H9 (cell line): ENCODE data around the gene SLF1. TPM values are rescaled to one million over a fixed set of nuclear protein-coding genes. Genes with fewer than 3 reads are reported as not detected.

Experiments used
- DNase-seq: peaks from one replicate; pipeline ENCODE4 v3.0.0-alpha.2; 2017
- H2AFZ ChIP-seq: one replicate; pipeline ENCODE4 v1.6.1; 2013; ENCODE audit warnings: mild to moderate bottlenecking, low read length, control low read depth, moderate library complexity
- H2AK5ac ChIP-seq: 2 replicates; pipeline ENCODE4 v1.6.1; 2013; ENCODE audit warnings: low read length, control low read depth, mixed read lengths; ENCODE audit not compliant: insufficient read length
- H2BK120ac ChIP-seq: one replicate; pipeline ENCODE4 v1.6.1; 2013; ENCODE audit warnings: low read depth, mild to moderate bottlenecking, low read length, control low read depth, inconsistent platforms; ENCODE audit not compliant: poor library complexity, severe bottlenecking
- H2BK12ac ChIP-seq: 2 replicates; pipeline ENCODE4 v1.6.1; 2013; ENCODE audit warnings: low read length, control low read depth, mixed read lengths, low read depth; ENCODE audit not compliant: insufficient read length
- H2BK15ac ChIP-seq: 2 replicates; pipeline ENCODE4 v1.6.1; 2013; ENCODE audit warnings: low read depth, low read length, control low read depth
- H2BK20ac ChIP-seq: one replicate; pipeline ENCODE4 v1.6.1; 2013; ENCODE audit warnings: low read depth, mild to moderate bottlenecking, low read length, control low read depth, inconsistent platforms; ENCODE audit not compliant: poor library complexity, severe bottlenecking
- H2BK5ac ChIP-seq: 2 replicates; pipeline ENCODE4 v1.6.1; 2013; ENCODE audit warnings: low read length, control low read depth, mixed read lengths; ENCODE audit not compliant: insufficient read length
- H3K14ac ChIP-seq: 2 replicates; pipeline ENCODE4 v1.6.1; 2013; ENCODE audit warnings: low read length, control low read depth; ENCODE audit not compliant: insufficient read depth
- H3K18ac ChIP-seq: 2 replicates; pipeline ENCODE4 v1.6.1; 2013; ENCODE audit warnings: low read depth, mild to moderate bottlenecking, mixed read lengths, low read length, control low read depth; ENCODE audit not compliant: insufficient read length
- H3K23ac ChIP-seq: 2 replicates; pipeline ENCODE4 v1.6.1; 2013; ENCODE audit warnings: low read length, control low read depth, mixed read lengths, low read depth; ENCODE audit not compliant: insufficient read length
- H3K23me2 ChIP-seq: 2 replicates; pipeline ENCODE4 v1.6.1; 2013; ENCODE audit warnings: low read depth, mild to moderate bottlenecking, mixed read lengths, low read length, control low read depth; ENCODE audit not compliant: insufficient read length, poor library complexity, severe bottlenecking
- H3K27ac ChIP-seq: 2 replicates; pipeline ENCODE4 v1.5.1; 2013; ENCODE audit warnings: low read length, control low read depth, mixed read lengths, low read depth; ENCODE audit not compliant: insufficient read length
- H3K27me3 ChIP-seq: 2 replicates; pipeline ENCODE4 v1.6.1; 2013; ENCODE audit warnings: low read length, control low read depth, inconsistent platforms; ENCODE audit not compliant: insufficient read depth
- H3K4ac ChIP-seq: 2 replicates; pipeline ENCODE4 v1.6.1; 2013; ENCODE audit warnings: low read depth, mild to moderate bottlenecking, control low read depth, inconsistent platforms, low read length, moderate library complexity
- H3K4me1 ChIP-seq: 2 replicates; pipeline ENCODE4 v1.6.1; 2013; ENCODE audit warnings: low read length, control low read depth, inconsistent platforms; ENCODE audit not compliant: insufficient read depth
- H3K4me2 ChIP-seq: 2 replicates; pipeline ENCODE4 v1.6.1; 2013; ENCODE audit warnings: low read length, control low read depth, mixed read lengths; ENCODE audit not compliant: insufficient read length, insufficient read depth
- H3K56ac ChIP-seq: 2 replicates; pipeline ENCODE4 v1.6.1; 2013; ENCODE audit warnings: low read depth, mild to moderate bottlenecking, mixed read lengths, low read length, control low read depth; ENCODE audit not compliant: insufficient read length
- H3K79me1 ChIP-seq: 2 replicates; pipeline ENCODE4 v1.6.1; 2013; ENCODE audit warnings: low read depth, mild to moderate bottlenecking, moderate library complexity, low read length, control low read depth, inconsistent platforms; ENCODE audit not compliant: insufficient read depth, poor library complexity, severe bottlenecking
- H3K79me2 ChIP-seq: 2 replicates; pipeline ENCODE4 v1.6.1; 2013; ENCODE audit warnings: low read length, control low read depth, inconsistent platforms; ENCODE audit not compliant: insufficient read depth
- H3K9ac ChIP-seq: 2 replicates; pipeline ENCODE4 v1.6.1; 2013; ENCODE audit warnings: low read length, control low read depth, mixed read lengths; ENCODE audit not compliant: insufficient read length; ENCODE audit errors: extremely low read depth
- H3K9me3 ChIP-seq: one replicate; pipeline ENCODE4 v1.6.1; 2013; ENCODE audit warnings: low read depth, low read length, inconsistent platforms; ENCODE audit not compliant: control insufficient read depth
- H3T11ph ChIP-seq: one replicate; pipeline ENCODE4 v1.6.1; 2013; ENCODE audit warnings: mild to moderate bottlenecking, low read length, control low read depth, inconsistent platforms
- H4K20me1 ChIP-seq: one replicate; pipeline ENCODE4 v1.6.1; 2013; ENCODE audit not compliant: control insufficient read depth, insufficient read length, insufficient read depth
- H4K5ac ChIP-seq: 2 replicates; pipeline ENCODE4 v1.6.1; 2013; ENCODE audit warnings: low read depth, mild to moderate bottlenecking, mixed read lengths, low read length, control low read depth; ENCODE audit not compliant: insufficient read length
- H4K8ac ChIP-seq: replicated peaks from 2 replicates; pipeline ENCODE4 v1.6.1; 2013; ENCODE audit warnings: low read length, control low read depth, mixed read lengths, low read depth; ENCODE audit not compliant: insufficient read length
- H4K91ac ChIP-seq: 2 replicates; pipeline ENCODE4 v1.6.1; 2013; ENCODE audit warnings: low read depth, mild to moderate bottlenecking, moderate library complexity, mixed read lengths, low read length, control low read depth; ENCODE audit not compliant: insufficient read length
- H3K27ac Mint-ChIP-seq, 3 experiments: 2 replicates in 2 of 3; 3 replicates in 1 of 3; pipeline ENCODE4 v1.8.0; 2020 to 2021; ENCODE audit warnings: mixed read lengths in 3 of 3, mild to moderate bottlenecking in 1 of 3, moderate library complexity in 1 of 3
- H3K27me3 Mint-ChIP-seq: 2 replicates; pipeline ENCODE4 v1.8.0; 2021; ENCODE audit warnings: low read depth, mild to moderate bottlenecking, moderate library complexity, mixed read lengths
- H3K36me3 Mint-ChIP-seq, 3 experiments: 2 replicates in 2 of 3; 3 replicates in 1 of 3; pipeline ENCODE4 v1.8.0; 2020 to 2021; ENCODE audit warnings: low read depth in 3 of 3, mixed read lengths in 3 of 3; ENCODE audit not compliant: insufficient read depth in 1 of 3
- H3K4me1 Mint-ChIP-seq, 2 experiments: 2 replicates each; pipeline ENCODE4 v1.8.0; 2020; ENCODE audit warnings: mixed read lengths in 2 of 2
- H3K4me3 Mint-ChIP-seq, 2 experiments: 2 replicates in 1 of 2; 3 replicates in 1 of 2; pipeline ENCODE4 v1.8.0; 2020 to 2021; ENCODE audit warnings: mild to moderate bottlenecking in 2 of 2, mixed read lengths in 2 of 2, moderate library complexity in 1 of 2
- H3K9me3 Mint-ChIP-seq, 2 experiments: 2 replicates in 1 of 2; 3 replicates in 1 of 2; pipeline ENCODE4 v1.8.0; 2020; ENCODE audit warnings: mild to moderate bottlenecking in 2 of 2, mixed read lengths in 2 of 2, moderate library complexity in 1 of 2
- WGBS: extraction: QIAGEN DNeasy Blood & Tissue Kit; methylation state at CpG from one replicate; pipeline ENCODE4 v1.1.7; 2013; ENCODE audit warnings: missing lambda C conversion rate, low lambda C conversion rate, mixed read lengths; ENCODE audit not compliant: insufficient read length; ENCODE audit errors: extremely low coverage; 5-methylcytosine and 5-hydroxymethylcytosine counted together
- total RNA-seq: library from RNA; stranded (reverse); gene quantifications from 2 replicates; pipeline ENCODE4 v1.2.1, GENCODE V29; 2021
- TF ChIP-seq, protein P1 (sequence below): fragments of 200-600 bp; sonication (generic); conservative IDR thresholded peaks from 3 replicates; pipeline ENCODE4 v1.8.0; 2021; ENCODE audit warnings: antibody characterized with exemption, mild to moderate bottlenecking

Gene SLF1
- total RNA-seq, 1 experiment from 2014 or later, result 12.5 TPM

GRCh38 chr5:94746731-94747124, 128.3 kb downstream of the SLF1 start:
- no peaks in the 10 kb centered on the region for H3K79me1 ChIP-seq
- TF ChIP-seq, protein P1, sequence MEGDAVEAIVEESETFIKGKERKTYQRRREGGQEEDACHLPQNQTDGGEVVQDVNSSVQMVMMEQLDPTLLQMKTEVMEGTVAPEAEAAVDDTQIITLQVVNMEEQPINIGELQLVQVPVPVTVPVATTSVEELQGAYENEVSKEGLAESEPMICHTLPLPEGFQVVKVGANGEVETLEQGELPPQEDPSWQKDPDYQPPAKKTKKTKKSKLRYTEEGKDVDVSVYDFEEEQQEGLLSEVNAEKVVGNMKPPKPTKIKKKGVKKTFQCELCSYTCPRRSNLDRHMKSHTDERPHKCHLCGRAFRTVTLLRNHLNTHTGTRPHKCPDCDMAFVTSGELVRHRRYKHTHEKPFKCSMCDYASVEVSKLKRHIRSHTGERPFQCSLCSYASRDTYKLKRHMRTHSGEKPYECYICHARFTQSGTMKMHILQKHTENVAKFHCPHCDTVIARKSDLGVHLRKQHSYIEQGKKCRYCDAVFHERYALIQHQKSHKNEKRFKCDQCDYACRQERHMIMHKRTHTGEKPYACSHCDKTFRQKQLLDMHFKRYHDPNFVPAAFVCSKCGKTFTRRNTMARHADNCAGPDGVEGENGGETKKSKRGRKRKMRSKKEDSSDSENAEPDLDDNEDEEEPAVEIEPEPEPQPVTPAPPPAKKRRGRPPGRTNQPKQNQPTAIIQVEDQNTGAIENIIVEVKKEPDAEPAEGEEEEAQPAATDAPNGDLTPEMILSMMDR, result no peak
- no peak overlapping the region for H3T11ph ChIP-seq
- H3K23me2 ChIP-seq, result no peaks in the 10 kb centered on the region
- no peak overlapping the region for H2BK120ac ChIP-seq
- no peaks in the 10 kb centered on the region for H3K9me3 Mint-ChIP-seq
- H2AK5ac ChIP-seq, result no peak overlapping the region
- no peak overlapping the region for H4K91ac ChIP-seq
- no CpG with 5 or more reads among the region's 1 CpG for WGBS
- H3K36me3 Mint-ChIP-seq, result no peaks in the 10 kb centered on the region
- no peak overlapping the region for H3K23ac ChIP-seq
- no peaks in the 10 kb centered on the region for H3K79me2 ChIP-seq
- no peak overlapping the region for H3K56ac ChIP-seq
- no peaks in the 10 kb centered on the region for H3K4me1 ChIP-seq
- no peak overlapping the region for H3K4me2 ChIP-seq
- H3K4me3 Mint-ChIP-seq, result no peak overlapping the region
- H3K27ac Mint-ChIP-seq, result no peak overlapping the region
- no peaks in the 10 kb centered on the region for H3K9me3 ChIP-seq
- no peak overlapping the region for H2BK20ac ChIP-seq
- no peak overlapping the region for H3K27ac ChIP-seq
- H3K4me1 Mint-ChIP-seq, result peaks cover 2 to 7% of the 10 kb centered on the region in 2 experiments; a peak in 2 of 4 replicates
- H3K9ac ChIP-seq, result no peak overlapping the region
- H3K27me3 Mint-ChIP-seq, result no peaks in the 10 kb centered on the region
- no peak overlapping the region for H2BK5ac ChIP-seq
- no peak overlapping the region for H2BK12ac ChIP-seq
- no peaks in the 10 kb centered on the region for H4K20me1 ChIP-seq
- no peak overlapping the region for H2BK15ac ChIP-seq
- no peak overlapping the region for H3K14ac ChIP-seq
- no peak overlapping the region for H2AFZ ChIP-seq
- no peak overlapping the region for H3K18ac ChIP-seq
- H4K8ac ChIP-seq, result no peak overlapping the region
- no peak for DNase-seq
- no peak overlapping the region for H4K5ac ChIP-seq
- H3K4ac ChIP-seq, result no peak overlapping the region
- H3K27me3 ChIP-seq, result no peaks in the 10 kb centered on the region

Other genes with a start within 250 kb of the SLF1 start
- 1.8 and 1.9 TPM in 2 replicates for gene KIAA0825, start 65 bp upstream of the SLF1 start, total RNA-seq